Myometrial cell (primary cell): ENCODE measurements around the gene SMIM5. TPM values are rescaled to one million over a fixed set of nuclear protein-coding genes. Genes with fewer than 3 reads are reported as not detected.

ENCODE experiments used
- total RNA-seq: library from RNA; depleted of rRNA; stranded (reverse); fragments of >200 nt; gene quantifications from 2 replicates; pipeline ENCODE4 v1.2.3, GENCODE V29; 2015

Gene SMIM5, protein sequence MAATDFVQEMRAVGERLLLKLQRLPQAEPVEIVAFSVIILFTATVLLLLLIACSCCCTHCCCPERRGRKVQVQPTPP
- 0.18 TPM in 1 of 2 replicates, not detected in the other for total RNA-seq

DNA sequence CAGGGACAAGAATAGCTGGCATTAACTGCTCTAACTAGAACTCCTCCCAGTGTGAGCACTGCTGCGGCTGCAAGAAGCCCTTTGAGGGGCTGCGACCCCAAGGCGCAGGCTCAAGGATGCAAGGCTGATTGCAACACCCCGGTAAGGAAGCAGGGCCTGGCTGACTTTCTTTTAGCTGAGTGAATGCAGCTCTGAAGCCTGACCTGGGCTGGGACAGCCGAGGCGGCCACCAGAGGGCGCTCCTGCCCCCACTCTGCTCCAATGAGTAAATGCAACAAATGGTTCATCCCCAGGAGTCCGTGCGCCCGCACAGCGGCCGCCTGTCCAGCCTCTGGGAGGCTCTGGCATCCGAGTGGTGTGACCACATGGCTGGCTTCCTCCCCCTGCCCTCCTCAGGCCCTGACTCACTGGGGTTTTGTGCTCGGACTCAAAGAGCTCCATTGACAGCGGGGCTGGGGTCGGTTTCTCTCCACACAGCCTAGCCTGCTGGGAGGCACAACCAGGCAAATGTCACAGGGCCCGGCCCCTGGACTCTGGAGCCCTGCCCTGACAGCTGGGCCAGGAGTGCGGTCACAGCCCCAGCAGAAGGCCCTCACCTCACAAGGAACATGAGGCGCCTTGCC, at the start of gene SMIM5:
Gene SMIM5, plus strand, starts transcription at position 572 of the 623 bp plus-strand sequence. CDS start 6,768 bp downstream, outside the sequence.

DNA sequence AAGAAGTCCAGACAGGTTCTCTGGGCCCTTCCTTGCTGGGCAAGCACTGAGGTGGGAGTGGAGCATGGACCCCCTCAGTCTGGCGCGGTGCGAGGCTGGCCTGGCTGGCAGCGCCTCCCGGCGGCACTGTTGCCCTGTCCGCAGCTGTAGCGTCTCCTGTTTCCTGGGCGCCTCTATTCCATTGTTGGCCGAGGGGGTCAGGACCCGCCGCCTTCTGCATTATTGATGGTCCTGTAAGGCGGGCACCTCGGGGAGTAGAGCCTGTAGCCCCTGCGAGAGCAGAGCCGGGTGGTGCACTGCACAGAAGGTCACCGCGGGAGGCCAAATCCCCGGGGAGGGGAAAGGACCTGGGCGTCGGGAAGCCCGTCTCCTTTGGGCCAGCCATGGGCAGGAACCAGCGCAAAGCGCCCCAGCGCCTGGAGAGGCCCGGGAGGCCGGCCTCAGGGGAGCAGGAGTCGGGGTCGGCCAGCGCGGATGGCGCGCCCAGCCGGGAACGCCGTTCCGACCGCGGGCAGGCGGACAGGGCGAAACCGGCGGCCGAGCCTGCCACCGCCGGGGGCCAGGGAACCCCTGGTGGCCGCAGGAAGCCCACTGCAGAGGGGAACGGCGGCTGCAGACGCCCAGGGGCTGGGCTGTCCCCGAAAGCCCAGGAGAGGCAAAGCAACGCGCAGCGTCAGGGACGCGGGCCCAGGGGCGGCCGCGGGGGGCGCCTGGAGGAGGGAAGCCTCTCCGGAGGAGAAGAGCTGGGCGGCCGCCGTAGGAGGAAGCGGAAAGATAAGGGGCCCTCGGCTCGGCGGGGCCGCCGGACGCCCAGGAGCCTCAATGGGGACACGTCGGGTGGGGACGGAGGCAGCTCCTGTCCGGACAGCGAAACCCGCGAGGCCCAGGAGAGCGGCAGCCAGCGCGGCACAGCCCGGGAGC, 45.3 kb upstream of the SMIM5 start, which contains the start of gene MYO15B:
Gene MYO15B, plus strand, starts transcription at position 126 of the 921 bp plus-strand sequence. Its CDS starts 258 bp downstream, at position 384.

DNA sequence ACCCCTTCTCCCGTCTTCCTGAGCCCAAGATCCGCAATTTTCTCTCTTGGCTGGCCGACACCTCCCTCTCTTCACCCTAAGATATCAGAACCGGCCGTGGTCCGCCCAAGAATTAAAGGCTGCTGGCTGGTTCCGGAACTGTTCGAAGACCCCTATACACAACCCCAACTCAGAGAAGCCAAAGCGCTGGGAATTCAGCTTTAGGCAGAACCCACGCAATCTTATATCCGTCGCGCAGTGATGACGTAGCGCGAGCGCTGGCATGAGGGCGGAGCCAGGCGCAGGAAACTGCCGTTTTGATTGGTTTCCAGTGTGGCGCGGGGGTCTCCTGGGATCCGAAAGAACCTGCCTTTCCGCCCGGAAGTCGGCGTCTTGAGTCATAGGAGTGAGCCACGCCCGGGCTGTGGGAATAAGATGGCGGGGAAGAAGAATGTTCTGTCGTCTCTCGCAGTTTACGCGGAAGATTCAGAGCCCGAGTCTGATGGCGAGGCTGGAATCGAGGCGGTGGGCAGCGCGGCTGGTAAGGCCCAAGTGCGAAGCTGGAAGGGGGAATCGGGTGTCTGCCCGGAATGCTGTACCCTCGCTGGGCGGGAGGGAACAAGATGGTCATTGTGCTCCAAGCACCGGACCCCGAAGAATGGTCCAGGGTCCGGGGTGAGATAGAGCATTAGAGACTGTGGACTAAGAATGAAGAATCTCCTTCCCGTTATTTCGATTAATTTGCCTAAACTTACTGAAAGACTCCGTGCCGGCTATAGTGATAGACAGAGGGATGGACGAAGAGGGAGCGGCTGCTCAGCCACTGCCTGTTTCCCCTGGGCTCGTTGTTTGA, 33.9 kb downstream of the SMIM5 start, which contains the start of the genes RECQL5 and SAP30BP:
Gene RECQL5, minus strand, starts transcription at position 196 of the 832 bp plus-strand sequence. CDS start 597 bp downstream, outside the sequence.
Gene SAP30BP, plus strand, starts transcription at position 380 of the 832 bp plus-strand sequence. Its CDS starts 35 bp downstream, at position 415.

Other genes starting within 250 kb of the SMIM5 start
- gene GRB2, start 227.8 kb upstream of the SMIM5 start, total RNA-seq, result 75.0 and 92.3 TPM in 2 replicates
- 38.1 and 42.5 TPM in 2 replicates for gene TMEM94, start 176.8 kb upstream of the SMIM5 start, total RNA-seq
- 6.3 and 8.2 TPM in 2 replicates for gene CASKIN2, start 117.9 kb upstream of the SMIM5 start, total RNA-seq
- gene TSEN54, start 116.9 kb upstream of the SMIM5 start, total RNA-seq, result 14.7 and 15.4 TPM in 2 replicates
- gene LLGL2, start 107.7 kb upstream of the SMIM5 start, total RNA-seq, result under 0.01 and 0.89 TPM in 2 replicates
- gene MYO15B, start 45.6 kb upstream of the SMIM5 start, total RNA-seq, result 0.18 and 2.6 TPM in 2 replicates
- gene RECQL5, start 33.7 kb downstream of the SMIM5 start, total RNA-seq, result 18.3 and 21.6 TPM in 2 replicates
- 80.1 and 106 TPM in 2 replicates for gene SAP30BP, start 33.9 kb downstream of the SMIM5 start, total RNA-seq
- not detected in 2 replicates for gene ITGB4, start 88.0 kb downstream of the SMIM5 start, total RNA-seq
- 62.2 and 70.3 TPM in 2 replicates for gene GALK1, start 131.8 kb downstream of the SMIM5 start, total RNA-seq
- gene UNK, start 151.4 kb downstream of the SMIM5 start, total RNA-seq, result 13.6 and 32.3 TPM in 2 replicates
- 0.89 and 3.5 TPM in 2 replicates for gene UNC13D, start 211.0 kb downstream of the SMIM5 start, total RNA-seq
- gene WBP2, start 221.9 kb downstream of the SMIM5 start, total RNA-seq, result 84.4 and 94.8 TPM in 2 replicates
- gene TRIM47, start 245.1 kb downstream of the SMIM5 start, total RNA-seq, result 11.3 and 15.3 TPM in 2 replicates